ENCODE data around the gene GJC1. TPM values are rescaled to one million over a fixed set of nuclear protein-coding genes. Genes with fewer than 3 reads are reported as not detected.
"Not testable (repeated sequence)": the region's sequence is repeated elsewhere in the genome, so short reads cannot be mapped to it uniquely, and the experiment has no call there.

The GJC1 gene
- total RNA-seq, 1 donor from 2014 or later, result 4.7 TPM

DNA sequence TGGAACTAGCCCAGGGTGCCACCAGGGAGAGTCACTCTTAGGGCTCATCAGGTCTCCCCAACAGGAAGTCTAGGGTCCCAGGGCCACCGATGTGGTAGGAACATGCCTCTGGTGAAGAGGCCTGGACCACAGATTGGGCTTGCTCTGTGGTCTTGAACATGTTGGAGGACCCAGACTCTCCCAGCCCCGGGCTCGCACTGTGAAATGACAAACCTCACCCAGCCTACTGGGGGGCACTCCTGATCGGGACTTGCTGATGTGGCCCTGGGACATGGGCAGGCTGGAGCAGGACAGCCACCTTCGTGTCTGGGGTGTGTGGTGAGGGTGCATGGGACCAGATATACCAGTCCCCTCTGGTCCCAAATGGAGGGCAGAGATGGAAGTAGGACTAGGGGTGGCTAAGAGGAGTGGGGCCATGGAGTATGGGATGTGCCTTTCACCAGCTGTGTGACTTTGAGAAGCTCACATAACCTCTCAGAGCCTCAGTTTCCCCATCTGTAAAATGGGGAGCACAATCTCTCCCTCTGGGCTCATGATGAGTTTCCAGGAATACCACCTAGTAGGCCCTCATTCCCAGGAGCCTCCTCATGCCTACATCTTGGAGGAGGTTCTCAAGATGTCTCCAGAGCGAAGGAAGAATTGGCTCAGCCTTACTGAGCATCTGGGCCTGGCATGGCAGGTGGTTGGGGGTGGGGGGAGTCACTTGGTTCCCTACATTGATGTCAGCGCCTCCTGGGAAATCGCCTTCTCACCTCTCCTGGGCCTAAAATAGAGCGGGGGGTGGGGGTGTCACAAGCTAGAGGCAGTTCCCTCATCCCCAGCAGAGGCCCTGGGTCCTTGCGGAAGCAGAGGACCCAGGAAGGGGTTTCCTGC lies 72.8 kb downstream of the GJC1 start:
- Mint-ChIP-seq H3K27ac (no peak overlapping the region), H3K9me3 (no peaks in the 10 kb centered on the region), H3K36me3 (ENCODE audit: low read depth) (no peaks in the 10 kb centered on the region), H3K4me1 (ENCODE audit: low read depth) (no peaks in the 10 kb centered on the region), H3K4me3 (no peak overlapping the region), H3K27me3 (ENCODE audit: insufficient read depth) (peaks cover 36% of the 10 kb centered on the region)
- DNase-seq (ENCODE audit: low spot score), result no peak
- intact Hi-C loops (cut with micrococcal nuclease), result no loop called here

DNA sequence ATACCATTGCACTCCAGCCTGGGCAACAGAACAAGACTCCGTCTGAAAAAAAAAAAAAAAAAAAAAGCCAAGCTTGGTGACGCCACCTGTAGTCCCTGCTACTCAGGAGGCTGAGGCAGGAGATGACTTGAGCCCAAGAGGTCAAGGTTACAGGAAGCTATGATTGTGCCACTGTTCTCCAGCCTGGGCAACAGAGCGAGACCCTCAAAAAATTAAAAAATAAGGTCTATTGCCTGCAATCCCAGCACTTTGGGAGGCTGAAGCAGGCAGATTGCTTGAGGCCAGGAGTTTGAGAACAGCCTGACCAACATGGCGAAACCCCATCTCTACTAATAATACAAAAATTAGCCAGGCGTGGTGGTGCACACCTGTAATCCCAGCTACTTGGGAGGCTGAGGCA lies 74.9 kb downstream of the GJC1 start:
- Mint-ChIP-seq H3K36me3 (ENCODE audit: low read depth) (peaks cover 10% of the 10 kb centered on the region), H3K27me3 (ENCODE audit: insufficient read depth) (peaks cover 20% of the 10 kb centered on the region)
- DNase-seq (ENCODE audit: low spot score); H3K27ac Mint-ChIP-seq; intact Hi-C loops (cut with micrococcal nuclease); H3K4me1 Mint-ChIP-seq (ENCODE audit: low read depth); H3K9me3 Mint-ChIP-seq; H3K4me3 Mint-ChIP-seq: not testable (repeated sequence)

DNA sequence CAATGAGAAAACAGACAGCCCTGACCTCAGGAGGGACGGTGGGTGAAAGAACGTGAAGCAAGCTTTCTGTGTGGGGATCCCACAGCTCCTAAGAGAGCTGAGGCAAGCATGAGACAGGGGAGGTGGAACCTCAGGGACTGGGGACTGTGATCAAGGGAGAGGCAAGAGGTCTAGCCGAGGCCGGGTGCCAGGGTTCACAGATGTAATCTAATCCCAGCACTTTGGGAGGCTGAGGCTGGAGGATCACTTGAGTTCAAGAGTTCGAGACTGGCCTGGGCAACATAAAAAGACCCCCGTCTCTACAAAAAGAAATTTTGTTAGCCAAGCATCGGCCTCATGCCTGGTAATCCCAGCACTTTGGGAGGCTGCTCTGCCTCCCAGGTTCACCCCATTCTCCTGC lies 75.8 kb downstream of the GJC1 start:
- no peak for DNase-seq (ENCODE audit: low spot score)
- no peak overlapping the region for H3K4me3 Mint-ChIP-seq
- intact Hi-C loops (cut with micrococcal nuclease), result no loop called here
- no peaks in the 10 kb centered on the region for H3K4me1 Mint-ChIP-seq (ENCODE audit: low read depth)
- no peaks in the 10 kb centered on the region for H3K9me3 Mint-ChIP-seq
- peaks cover 17% of the 10 kb centered on the region for H3K27me3 Mint-ChIP-seq (ENCODE audit: insufficient read depth)
- H3K36me3 Mint-ChIP-seq (ENCODE audit: low read depth), result peaks cover 12% of the 10 kb centered on the region
- H3K27ac Mint-ChIP-seq, result no peak overlapping the region

DNA sequence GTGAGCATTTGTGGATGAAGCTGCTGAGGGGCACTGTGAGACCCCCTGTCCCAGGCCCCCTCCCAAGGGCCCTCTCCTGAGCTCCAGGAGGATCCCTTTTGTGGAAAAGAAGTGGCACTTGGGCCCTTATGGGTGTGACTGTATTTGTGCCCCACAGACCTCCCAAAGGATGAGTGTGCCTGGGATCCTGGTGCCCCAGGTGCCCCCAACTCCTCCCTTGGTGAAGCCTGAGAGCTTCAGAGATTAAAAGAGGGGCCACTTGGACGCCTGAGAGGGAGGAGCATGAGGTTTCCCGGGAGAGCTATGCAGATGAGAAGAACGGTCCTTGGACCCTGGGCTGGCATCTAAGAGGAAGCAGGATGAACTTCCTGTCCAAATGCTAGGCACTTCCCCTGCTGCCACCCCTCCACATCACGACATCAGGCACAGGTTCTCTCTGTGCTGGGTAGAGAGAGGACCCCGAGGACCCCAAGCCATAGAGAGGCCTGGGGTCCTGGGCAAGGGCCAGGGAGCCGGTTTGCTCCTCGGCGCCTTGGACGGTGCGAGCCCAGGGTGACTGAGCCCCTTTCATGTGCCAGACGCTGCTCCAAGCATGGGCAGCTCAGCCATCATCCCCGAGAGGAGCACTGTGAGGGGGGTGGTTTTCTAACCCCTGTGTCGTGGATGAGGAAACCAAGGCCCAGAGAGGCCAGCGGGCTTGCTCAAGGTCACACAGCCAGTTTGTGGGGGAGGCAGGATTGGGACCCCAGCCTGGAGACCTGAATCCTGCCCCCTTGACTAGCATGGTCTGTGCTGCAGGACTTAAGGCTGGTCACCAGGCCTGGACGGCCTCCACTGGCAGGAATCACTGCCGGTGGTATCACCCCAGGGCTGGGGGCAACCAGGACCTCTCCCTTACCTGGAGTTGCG lies 76.9 kb downstream of the GJC1 start:
- Mint-ChIP-seq H3K4me3 (no peak overlapping the region), H3K27me3 (ENCODE audit: insufficient read depth) (peaks cover 16% of the 10 kb centered on the region), H3K36me3 (ENCODE audit: low read depth) (peaks cover 12% of the 10 kb centered on the region), H3K9me3 (no peaks in the 10 kb centered on the region), H3K4me1 (ENCODE audit: low read depth) (no peaks in the 10 kb centered on the region), H3K27ac (no peak overlapping the region)
- intact Hi-C loops (cut with micrococcal nuclease), result no loop called here
- no peak for DNase-seq (ENCODE audit: low spot score)

DNA sequence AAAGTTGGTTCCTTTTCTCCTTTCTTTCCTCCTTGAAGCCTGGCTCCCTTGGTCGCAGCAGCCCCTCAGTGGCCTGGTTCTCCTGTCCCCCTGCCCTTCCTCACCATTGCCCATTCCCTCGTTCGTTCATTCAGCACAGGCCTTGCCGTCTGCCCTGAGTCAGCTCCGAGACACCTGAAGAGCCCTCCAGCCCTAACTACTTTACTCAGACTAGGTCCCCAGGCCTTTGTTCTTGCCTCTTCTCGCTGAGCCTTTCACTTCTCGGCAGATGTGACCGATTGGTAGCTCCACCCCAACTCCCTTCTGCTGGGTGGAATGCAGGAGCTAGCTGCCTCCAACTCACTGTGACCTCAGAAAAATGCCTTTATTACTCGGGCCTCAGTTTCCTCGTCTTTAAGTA lies 78.3 kb downstream of the GJC1 start:
- H3K27me3 Mint-ChIP-seq (ENCODE audit: insufficient read depth), result peaks cover 2% of the 10 kb centered on the region
- no peak overlapping the region for H3K27ac Mint-ChIP-seq
- peaks cover 15% of the 10 kb centered on the region for H3K36me3 Mint-ChIP-seq (ENCODE audit: low read depth)
- intact Hi-C loops (cut with micrococcal nuclease), result no loop called here
- no peaks in the 10 kb centered on the region for H3K4me1 Mint-ChIP-seq (ENCODE audit: low read depth)
- no peak for DNase-seq (ENCODE audit: low spot score)
- H3K9me3 Mint-ChIP-seq, result no peaks in the 10 kb centered on the region
- H3K4me3 Mint-ChIP-seq, result no peak overlapping the region

DNA sequence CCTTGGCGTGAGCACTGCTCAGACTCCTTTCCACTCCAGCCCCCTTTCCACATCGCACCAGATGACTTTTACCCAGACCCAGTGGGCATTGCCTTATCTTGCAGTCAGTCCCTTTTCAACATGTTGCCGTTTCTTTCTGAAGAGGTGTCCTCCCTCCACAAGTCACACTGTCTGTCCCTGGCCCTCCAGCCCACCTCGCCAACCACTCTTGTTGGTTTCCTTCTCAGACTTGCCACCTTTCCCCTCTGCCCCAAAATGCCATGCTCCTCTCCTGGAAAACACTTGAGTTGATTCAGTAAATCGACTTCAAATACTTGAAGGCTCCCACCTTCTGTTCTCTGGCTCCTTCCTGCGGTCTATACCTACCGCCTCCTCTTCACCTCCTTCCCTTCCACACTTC lies 78.8 kb downstream of the GJC1 start:
- no peak overlapping the region for H3K4me3 Mint-ChIP-seq
- H3K27ac Mint-ChIP-seq, result no peak overlapping the region
- no peak for DNase-seq (ENCODE audit: low spot score)
- intact Hi-C loops (cut with micrococcal nuclease), result no loop called here
- no peaks in the 10 kb centered on the region for H3K4me1 Mint-ChIP-seq (ENCODE audit: low read depth)
- H3K9me3 Mint-ChIP-seq, result no peaks in the 10 kb centered on the region
- peaks cover 15% of the 10 kb centered on the region for H3K36me3 Mint-ChIP-seq (ENCODE audit: low read depth)
- peaks cover under 1% of the 10 kb centered on the region for H3K27me3 Mint-ChIP-seq (ENCODE audit: insufficient read depth)

DNA sequence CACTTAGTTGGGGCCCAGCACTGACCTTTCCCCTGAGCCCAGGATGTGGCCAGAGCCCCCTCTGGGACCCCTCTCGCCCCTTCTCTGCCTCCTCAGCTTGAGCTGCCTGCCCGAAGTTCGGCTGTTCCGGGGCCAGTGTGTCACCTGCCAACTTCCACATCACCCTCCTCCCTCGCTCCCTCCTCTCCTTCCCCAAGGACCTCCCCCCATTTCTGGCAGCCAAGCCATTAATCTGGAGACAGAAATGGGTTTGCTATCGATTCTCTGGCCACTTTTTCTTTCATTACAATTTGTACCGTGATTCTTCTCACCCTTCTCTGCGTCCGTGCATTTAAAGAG lies 80.1 kb downstream of the GJC1 start:
- Mint-ChIP-seq H3K4me3 (no peak overlapping the region), H3K27ac (no peak overlapping the region), H3K36me3 (ENCODE audit: low read depth) (peaks cover 15% of the 10 kb centered on the region), H3K4me1 (ENCODE audit: low read depth) (no peaks in the 10 kb centered on the region), H3K27me3 (ENCODE audit: insufficient read depth) (no peaks in the 10 kb centered on the region), H3K9me3 (no peaks in the 10 kb centered on the region)
- DNase-seq (ENCODE audit: low spot score), result no peak
- intact Hi-C loops (cut with micrococcal nuclease), result no loop called here

DNA sequence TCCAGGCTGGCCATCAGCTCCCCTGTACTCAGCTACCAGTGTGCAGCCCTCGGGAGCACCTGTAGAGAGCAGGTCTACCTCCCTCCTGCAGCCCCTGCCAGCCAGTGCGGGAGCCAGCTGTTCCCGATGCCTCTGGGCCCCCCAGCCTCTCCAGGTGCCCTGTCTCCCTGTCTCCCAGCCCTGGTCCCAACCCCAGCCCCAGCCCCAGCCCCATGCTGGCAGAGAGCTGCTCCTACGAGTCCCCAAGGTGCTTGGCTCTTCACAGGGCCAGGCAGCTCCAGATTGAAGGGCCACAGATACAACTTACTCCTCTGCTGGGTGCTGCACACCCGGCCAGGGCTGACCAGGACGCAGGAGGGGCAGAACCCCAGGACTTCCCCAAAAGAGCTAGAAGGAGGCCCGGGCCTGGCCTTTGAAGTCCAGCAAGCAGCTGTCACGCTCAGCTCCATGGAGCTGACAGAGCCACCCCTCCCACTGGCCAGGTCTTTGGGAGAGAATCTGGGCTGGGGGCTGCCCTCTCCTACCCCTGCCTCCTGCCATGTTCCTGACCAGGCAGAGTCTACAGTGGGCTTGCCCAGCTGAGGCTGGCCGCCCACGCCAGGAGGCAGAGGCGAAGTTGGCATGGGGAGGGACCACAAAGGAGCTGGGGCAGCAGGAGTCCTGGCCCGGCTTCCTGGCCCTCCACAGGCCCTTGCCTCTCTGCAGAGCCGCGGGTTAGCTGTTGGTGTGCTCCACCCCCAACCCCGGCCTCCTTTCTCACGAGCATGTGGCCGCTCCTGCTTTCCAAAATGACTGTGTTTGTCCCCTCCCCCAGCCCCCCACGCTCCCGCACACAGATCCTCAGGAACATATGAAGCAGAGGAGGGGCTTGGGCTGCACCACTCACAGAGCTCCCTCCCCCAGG lies 80.8 kb downstream of the GJC1 start:
- Mint-ChIP-seq H3K27ac (no peak overlapping the region), H3K4me1 (ENCODE audit: low read depth) (no peaks in the 10 kb centered on the region), H3K4me3 (no peak overlapping the region), H3K27me3 (ENCODE audit: insufficient read depth) (no peaks in the 10 kb centered on the region), H3K36me3 (ENCODE audit: low read depth) (peaks cover 15% of the 10 kb centered on the region), H3K9me3 (no peaks in the 10 kb centered on the region)
- intact Hi-C loops (cut with micrococcal nuclease), result no loop called here
- DNase-seq (ENCODE audit: low spot score), result no peak

Other genes with a start within 250 kb of the GJC1 start
- 0.12 and 0.29 TPM in 2 replicates for gene MEIOC, start 173.8 kb downstream of the GJC1 start, total RNA-seq
- gene CCDC43, start 140.5 kb downstream of the GJC1 start, total RNA-seq, result 42.6 and 44.6 TPM in 2 replicates
- gene DBF4B, start 121.6 kb downstream of the GJC1 start, total RNA-seq, result 22.5 and 22.8 TPM in 2 replicates
- 0.32 and 0.52 TPM in 2 replicates for gene ADAM11, start 71.3 kb downstream of the GJC1 start, total RNA-seq
- gene HIGD1B, start 17.6 kb upstream of the GJC1 start, total RNA-seq, result not detected in 2 replicates
- gene EFTUD2, start 69.2 kb upstream of the GJC1 start, total RNA-seq, result 206 and 219 TPM in 2 replicates
- gene GFAP, start 85.2 kb upstream of the GJC1 start, total RNA-seq, result not detected in 2 replicates
- gene KIF18B, start 117.5 kb upstream of the GJC1 start, total RNA-seq, result 41.4 and 42.8 TPM in 2 replicates
- gene C1QL1, start 138.0 kb upstream of the GJC1 start, total RNA-seq, result 0.39 and 0.54 TPM in 2 replicates
- 24.0 and 24.9 TPM in 2 replicates for gene DCAKD, start 221.3 kb upstream of the GJC1 start, total RNA-seq
- 168 and 173 TPM in 2 replicates for gene NMT1, start 231.0 kb upstream of the GJC1 start, total RNA-seq